ENCODE measurements around the gene EIF3L.

DNA sequence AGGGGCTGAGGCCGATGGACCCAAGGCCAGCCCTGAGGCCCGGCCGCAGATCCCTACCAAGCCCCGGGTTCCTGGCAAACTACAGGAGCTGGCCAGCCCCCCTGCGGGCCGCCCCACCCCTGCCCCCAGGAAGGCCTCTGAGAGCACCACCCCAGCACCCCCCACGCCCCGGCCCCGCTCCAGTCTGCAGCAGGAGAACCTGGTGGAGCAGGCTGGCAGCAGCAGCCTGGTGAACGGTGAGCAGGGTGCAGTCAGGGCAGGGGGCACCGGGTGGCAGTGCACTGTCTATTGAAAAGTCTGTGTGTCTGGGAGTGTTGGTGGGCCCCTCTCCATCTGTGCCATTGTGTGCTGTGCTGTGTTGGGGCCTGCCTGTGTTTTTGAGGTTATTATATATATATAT lies 73.0 kb downstream of the EIF3L start:
- TF ChIP-seq, protein P1, sequence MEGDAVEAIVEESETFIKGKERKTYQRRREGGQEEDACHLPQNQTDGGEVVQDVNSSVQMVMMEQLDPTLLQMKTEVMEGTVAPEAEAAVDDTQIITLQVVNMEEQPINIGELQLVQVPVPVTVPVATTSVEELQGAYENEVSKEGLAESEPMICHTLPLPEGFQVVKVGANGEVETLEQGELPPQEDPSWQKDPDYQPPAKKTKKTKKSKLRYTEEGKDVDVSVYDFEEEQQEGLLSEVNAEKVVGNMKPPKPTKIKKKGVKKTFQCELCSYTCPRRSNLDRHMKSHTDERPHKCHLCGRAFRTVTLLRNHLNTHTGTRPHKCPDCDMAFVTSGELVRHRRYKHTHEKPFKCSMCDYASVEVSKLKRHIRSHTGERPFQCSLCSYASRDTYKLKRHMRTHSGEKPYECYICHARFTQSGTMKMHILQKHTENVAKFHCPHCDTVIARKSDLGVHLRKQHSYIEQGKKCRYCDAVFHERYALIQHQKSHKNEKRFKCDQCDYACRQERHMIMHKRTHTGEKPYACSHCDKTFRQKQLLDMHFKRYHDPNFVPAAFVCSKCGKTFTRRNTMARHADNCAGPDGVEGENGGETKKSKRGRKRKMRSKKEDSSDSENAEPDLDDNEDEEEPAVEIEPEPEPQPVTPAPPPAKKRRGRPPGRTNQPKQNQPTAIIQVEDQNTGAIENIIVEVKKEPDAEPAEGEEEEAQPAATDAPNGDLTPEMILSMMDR (IDR thresholded peaks at IDR 0.05): no peak
- TF ChIP-seq NFIC (IDR thresholded peaks at IDR 0.05; ENCODE audit: borderline replicate concordance): no peak
- TF ChIP-seq YY1 (IDR thresholded peaks at IDR 0.05; ENCODE audit: low read depth): no peak
- no peak for TF ChIP-seq POLR2AphosphoS5 (IDR thresholded peaks at IDR 0.05; ENCODE audit: low read depth, low read length)
- no peak for TF ChIP-seq RAD21 (IDR thresholded peaks at IDR 0.05; ENCODE audit: low read length)
- no peak for TF ChIP-seq RCOR1 (IDR thresholded peaks at IDR 0.05; ENCODE audit: low read length)
- TF ChIP-seq, protein P2, sequence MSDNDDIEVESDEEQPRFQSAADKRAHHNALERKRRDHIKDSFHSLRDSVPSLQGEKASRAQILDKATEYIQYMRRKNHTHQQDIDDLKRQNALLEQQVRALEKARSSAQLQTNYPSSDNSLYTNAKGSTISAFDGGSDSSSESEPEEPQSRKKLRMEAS (IDR thresholded peaks at IDR 0.05; ENCODE audit: low read depth): no peak
- TF ChIP-seq, protein P3, sequence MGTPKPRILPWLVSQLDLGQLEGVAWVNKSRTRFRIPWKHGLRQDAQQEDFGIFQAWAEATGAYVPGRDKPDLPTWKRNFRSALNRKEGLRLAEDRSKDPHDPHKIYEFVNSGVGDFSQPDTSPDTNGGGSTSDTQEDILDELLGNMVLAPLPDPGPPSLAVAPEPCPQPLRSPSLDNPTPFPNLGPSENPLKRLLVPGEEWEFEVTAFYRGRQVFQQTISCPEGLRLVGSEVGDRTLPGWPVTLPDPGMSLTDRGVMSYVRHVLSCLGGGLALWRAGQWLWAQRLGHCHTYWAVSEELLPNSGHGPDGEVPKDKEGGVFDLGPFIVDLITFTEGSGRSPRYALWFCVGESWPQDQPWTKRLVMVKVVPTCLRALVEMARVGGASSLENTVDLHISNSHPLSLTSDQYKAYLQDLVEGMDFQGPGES (IDR thresholded peaks at IDR 0.05; ENCODE audit: low read depth, low read length): no peak
- TF ChIP-seq, protein P4, sequence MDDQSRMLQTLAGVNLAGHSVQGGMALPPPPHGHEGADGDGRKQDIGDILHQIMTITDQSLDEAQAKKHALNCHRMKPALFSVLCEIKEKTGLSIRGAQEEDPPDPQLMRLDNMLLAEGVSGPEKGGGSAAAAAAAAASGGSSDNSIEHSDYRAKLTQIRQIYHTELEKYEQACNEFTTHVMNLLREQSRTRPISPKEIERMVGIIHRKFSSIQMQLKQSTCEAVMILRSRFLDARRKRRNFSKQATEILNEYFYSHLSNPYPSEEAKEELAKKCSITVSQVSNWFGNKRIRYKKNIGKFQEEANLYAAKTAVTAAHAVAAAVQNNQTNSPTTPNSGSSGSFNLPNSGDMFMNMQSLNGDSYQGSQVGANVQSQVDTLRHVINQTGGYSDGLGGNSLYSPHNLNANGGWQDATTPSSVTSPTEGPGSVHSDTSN (IDR thresholded peaks at IDR 0.05): no peak
- no peak for TF ChIP-seq EZH2phosphoT487 (IDR thresholded peaks at IDR 0.05; ENCODE audit: borderline replicate concordance, low read depth)
- no peak for TF ChIP-seq MXI1 (IDR thresholded peaks at IDR 0.05; ENCODE audit: low read depth, low read length)
- no peak for TF ChIP-seq ELF1 (IDR thresholded peaks at IDR 0.05)
- TF ChIP-seq TAF1 (IDR thresholded peaks at IDR 0.05; ENCODE audit: borderline replicate concordance, low read depth, low read length): no peak
- TF ChIP-seq EP300 (IDR thresholded peaks at IDR 0.05; ENCODE audit: borderline replicate concordance in 1 of 2, low read depth in 1 of 2, low read length in 1 of 2): no peak

All from SK-N-SH (cell line).